Motor neuron (in vitro differentiated cells): Measurements from ENCODE around the gene OTOG. TPM values are rescaled to one million over a fixed set of nuclear protein-coding genes. Genes with fewer than 3 reads are reported as not detected.

Experiments
- ATAC-seq, 8 experiments: fragments of 200-7000 bp; cut with Tn5 transposase; replicated peaks in 6 of 8; 2 replicates each; pipeline ENCODE4 v1.8.0; 2021; ENCODE audit warnings: mild to moderate bottlenecking in 8 of 8, moderate library complexity in 8 of 8
- H3K27ac ChIP-seq, 2 donors: fragments of 250-450 bp; sonication (Bioruptor Pico); 2 replicates each; pipeline ENCODE4 v1.9.0; 2021; ENCODE audit warnings: antibody characterized with exemption in 2 of 2, mild to moderate bottlenecking in 2 of 2, moderate library complexity in 1 of 2
- H3K4me1 ChIP-seq, 2 donors: fragments of 250-450 bp; sonication (Bioruptor Pico); replicated peaks in 1 of 2; 2 replicates each; pipeline ENCODE4 v1.6.1; 2021; ENCODE audit warnings: antibody characterized with exemption in 2 of 2, mild to moderate bottlenecking in 2 of 2, moderate library complexity in 1 of 2
- H3K4me3 ChIP-seq, 5 donors: fragments of 250-450 bp; sonication (Bioruptor Pico); 2 replicates each; pipeline ENCODE4 v1.9.0; 2021; ENCODE audit warnings: antibody characterized with exemption in 5 of 5, mild to moderate bottlenecking in 5 of 5, moderate library complexity in 4 of 5
- WGBS, 10 experiments: fragments of 450-650 bp; shearing (Covaris generic); methylation state at CpG; one replicate each; pipeline ENCODE4 v1.0.0; 2022; 5-methylcytosine and 5-hydroxymethylcytosine counted together
- in situ Hi-C, 9 experiments: fragments of 400-800 bp; cut with MboI; loops; one replicate each; pipeline ENCODE4 v1.15.0; 2021; ENCODE audit warnings: low sequenced_read_pairs in 9 of 9, low pct_unique_long_range_greater_than_20kb in 2 of 9; ENCODE audit not compliant: unreplicated experiment in 9 of 9
- total RNA-seq, 8 experiments: library from RNA; unstranded; fragments of 300-600 nt; gene quantifications; 2 replicates each; pipeline versions ENCODE4 v1.2.3 to v1.2.4, GENCODE V29; 2022

Gene OTOG
- total RNA-seq, 8 experiments from 2014 or later: 0.09 to 0.49 (median 0.14) TPM; not detected in 2

DNA sequence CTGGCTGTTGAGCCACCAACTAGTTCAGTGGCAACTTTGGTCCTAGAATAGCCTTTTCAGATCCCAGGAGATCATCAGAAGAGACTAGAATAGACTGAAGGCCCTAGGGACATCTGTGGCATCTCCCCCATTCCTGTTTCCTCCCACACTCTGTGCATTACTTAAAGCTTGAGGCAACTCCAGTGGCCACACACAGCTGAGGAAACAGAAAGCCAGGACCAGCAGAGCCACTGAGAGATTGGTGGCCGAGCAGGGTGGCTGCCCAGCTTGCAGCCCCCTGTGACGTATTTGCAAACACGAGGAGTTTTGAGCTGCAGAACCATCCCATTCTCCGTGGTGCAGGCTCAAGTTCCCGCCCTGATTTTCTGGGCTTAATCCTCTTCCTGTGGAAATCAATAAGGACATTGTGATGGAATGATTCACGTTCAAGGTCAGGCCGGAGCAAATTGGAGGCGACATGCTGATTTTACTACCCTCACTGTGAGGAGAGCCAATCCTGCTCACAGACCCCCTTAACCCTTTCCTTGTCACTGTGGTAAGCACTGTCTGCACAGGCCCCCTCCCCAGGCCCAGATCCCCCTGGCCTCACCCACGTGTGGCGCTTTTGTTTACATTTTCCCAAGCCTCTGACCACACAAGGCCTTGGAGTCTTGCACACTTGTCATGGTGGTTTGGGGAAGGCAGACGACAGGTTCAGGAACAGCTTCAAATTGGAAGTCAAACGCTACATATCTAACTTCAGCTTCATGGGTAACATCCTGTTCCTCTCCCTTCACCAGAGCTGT is 103.3 kb downstream of the OTOG start:
- in situ Hi-C loops: no loop called here
- H3K27ac ChIP-seq: no peak overlapping the region
- peak in 1 of 8 experiments; percentile 14 for ATAC-seq
- no peaks in the 10 kb centered on the region for H3K4me1 ChIP-seq
- no peak overlapping the region for H3K4me3 ChIP-seq
- 0 to 90% (median 20%) methylated on average over 1 to 5 of the region's 12 CpGs; no CpG with 5 or more reads in 3 of the 10 experiments for WGBS, 10 experiments

DNA sequence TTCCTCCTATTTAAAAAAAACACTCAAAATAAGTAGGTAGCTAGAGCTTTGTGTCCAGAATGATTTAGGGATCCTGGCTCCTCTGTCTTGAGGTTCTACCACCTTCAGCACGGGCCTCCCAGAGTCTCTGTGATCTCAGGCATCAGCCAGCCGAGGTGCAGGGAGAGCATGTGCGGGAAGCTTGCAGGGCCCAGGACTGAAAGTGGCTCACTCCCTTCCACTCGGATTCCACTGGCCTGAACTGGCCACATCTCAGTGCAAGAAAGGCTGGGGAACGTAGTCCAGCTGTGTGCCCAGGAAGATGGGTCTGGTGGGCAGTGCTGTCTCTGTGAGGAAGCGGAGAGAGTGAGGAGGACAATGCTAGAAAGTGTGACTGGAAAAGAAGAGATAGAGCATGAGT is 104.0 kb downstream of the OTOG start:
- in situ Hi-C loops: no loop called here
- Histone ChIP-seq H3K27ac (no peak overlapping the region), H3K4me1 (no peaks in the 10 kb centered on the region), H3K4me3 (no peak overlapping the region)
- ATAC-seq: no peak
- WGBS, 10 experiments: 0 to 83% (median 58%) methylated on average over 1 to 6 of the region's 6 CpGs; no CpG with 5 or more reads in 2 of the 10 experiments

DNA sequence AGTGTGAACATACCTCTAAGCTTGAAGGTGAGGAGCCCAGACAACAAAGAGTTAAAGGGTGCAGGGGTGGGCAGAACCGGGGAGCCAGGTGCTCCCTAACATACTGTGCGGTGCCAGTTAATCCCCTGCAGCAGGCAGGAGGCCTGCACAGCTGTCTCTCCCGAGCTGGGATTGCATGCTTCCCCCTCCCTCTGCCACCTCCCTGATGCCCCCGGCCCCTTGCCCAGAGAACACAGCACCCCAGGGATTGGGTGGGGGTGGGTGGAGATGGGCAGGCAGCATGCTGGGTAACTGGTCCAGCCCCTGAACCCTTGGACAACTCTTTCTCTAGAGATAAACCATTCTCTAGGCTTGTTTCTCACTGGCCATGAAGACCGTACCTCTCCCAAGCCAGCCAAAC is 104.6 kb downstream of the OTOG start:
- H3K27ac ChIP-seq: no peak overlapping the region
- H3K4me1 ChIP-seq: no peaks in the 10 kb centered on the region
- 0 to 40% (median 16%) methylated on average over 2 to 5 of the region's 5 CpGs; no CpG with 5 or more reads in 7 of the 10 experiments for WGBS, 10 experiments
- H3K4me3 ChIP-seq: no peak overlapping the region
- in situ Hi-C loops: no loop called here
- no peak for ATAC-seq

DNA sequence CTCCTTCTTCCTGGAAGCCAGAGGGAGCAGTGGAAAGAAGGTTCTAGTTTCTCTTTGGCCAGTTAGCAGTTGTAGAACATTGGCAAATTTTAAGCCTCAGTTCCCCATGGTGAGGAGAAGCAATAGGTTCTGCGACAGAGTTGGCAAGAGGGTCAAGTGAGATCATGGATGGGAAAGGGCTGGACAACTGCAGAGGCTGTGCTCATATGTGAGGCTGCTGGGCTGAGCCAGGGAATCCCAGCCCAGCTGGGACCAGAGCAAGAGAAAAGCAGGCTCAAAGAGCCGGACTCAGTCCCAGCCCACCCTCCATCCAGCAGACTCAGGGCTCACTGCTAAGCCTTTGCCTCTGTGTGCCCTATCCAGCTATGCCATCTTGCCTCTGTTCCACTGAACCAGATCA is 105.5 kb downstream of the OTOG start:
- Histone ChIP-seq H3K27ac (no peak overlapping the region), H3K4me1 (no peaks in the 10 kb centered on the region), H3K4me3 (no peak overlapping the region)
- WGBS, 10 experiments: 0 to 86% (median 0%) methylated on average over 1 of the region's 2 CpGs; no CpG with 5 or more reads in 7 of the 10 experiments
- ATAC-seq: peak in 1 of 8 experiments; percentile 21
- in situ Hi-C loops: no loop called here

DNA sequence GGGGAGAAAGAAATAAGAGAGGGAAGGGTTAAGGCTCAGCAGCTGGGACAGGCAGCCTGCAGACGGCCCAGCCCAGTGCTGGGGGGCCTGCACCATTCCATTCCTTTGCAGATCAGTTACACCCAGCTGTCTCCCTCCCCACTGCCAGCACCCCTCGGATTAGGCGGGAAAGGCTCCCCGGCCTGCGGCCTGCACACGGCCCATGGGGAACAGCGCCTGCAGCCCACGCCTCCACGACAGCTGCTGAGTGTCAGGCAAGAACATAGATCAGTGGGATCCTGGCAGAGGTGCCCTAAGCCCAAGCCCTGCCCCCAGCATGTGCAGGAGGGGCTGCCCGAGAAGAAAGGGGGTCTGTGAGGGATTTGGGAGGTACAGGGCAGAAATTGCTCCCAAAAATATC is 106.6 kb downstream of the OTOG start:
- 40 to 76% (median 73%) methylated on average over 1 to 9 of the region's 10 CpGs; no CpG with 5 or more reads in 7 of the 10 experiments for WGBS, 10 experiments
- Histone ChIP-seq H3K27ac (no peak overlapping the region), H3K4me1 (no peaks in the 10 kb centered on the region), H3K4me3 (no peak overlapping the region)
- ATAC-seq: no peak
- in situ Hi-C loops: no loop called here

DNA sequence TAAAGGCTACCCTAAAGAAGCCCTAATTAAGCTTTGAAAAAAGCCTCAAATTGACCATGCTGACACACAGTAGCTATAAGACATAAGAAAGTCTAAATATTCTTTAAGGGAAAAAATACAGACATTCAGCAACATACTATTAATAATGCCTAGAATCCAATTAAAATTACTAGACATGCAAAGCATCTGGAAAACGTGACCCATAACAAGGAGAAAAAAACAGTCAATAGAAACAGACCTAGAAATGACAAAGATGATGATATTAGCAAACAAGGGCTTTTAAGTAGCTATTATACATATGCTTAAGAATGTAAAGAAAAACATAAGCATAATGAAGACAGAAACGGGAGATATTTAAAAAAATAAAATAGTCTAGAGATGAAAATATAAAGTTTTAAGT is 108.6 kb downstream of the OTOG start:
- no peak for ATAC-seq
- H3K4me3 ChIP-seq: no peak overlapping the region
- H3K27ac ChIP-seq: no peak overlapping the region
- H3K4me1 ChIP-seq: no peaks in the 10 kb centered on the region
- WGBS, 10 experiments: 0 to 73% (median 47%) methylated on average over 1 to 2 of the region's 2 CpGs
- in situ Hi-C loops: no loop called here

DNA sequence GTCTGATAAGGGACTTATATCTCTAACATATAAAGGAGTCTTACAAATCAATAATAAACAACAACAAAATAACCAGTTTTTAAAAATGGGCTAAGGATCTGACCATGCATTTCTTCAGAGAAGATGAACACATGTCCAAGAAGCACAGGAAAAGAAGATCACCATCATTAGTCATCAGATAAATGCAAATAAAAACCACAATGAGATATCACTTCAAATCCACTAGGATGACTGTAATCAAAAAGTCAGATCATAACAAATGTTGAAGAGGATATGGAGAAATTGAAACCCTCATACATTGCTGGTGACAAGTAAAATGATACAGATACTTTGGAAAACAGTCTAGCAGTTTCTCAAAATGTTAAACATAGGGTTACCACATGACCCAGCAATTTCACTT is 111.2 kb downstream of the OTOG start:
- no peaks in the 10 kb centered on the region for H3K4me1 ChIP-seq
- no peak overlapping the region for H3K27ac ChIP-seq
- ATAC-seq: no peak
- H3K4me3 ChIP-seq: no peak overlapping the region
- in situ Hi-C loops: no loop called here

DNA sequence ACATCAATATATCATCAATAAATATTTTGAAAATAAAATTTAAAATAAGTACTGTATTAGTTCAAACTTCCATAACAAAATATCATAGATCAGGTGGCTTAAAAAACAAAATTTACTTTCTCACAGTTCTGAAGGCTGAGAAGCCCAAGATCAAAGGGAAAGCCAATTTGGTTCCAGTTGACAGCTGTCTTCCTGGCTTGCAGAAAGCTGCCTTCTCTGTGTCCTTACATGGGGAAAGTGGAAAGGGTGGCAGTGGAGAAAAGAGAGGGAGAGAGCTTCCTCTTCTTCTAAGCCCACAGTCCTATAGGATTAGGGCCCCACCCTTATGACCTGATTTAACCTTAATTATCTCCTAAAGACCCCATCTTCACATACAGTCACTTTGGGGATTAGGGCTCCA is 121.1 kb downstream of the OTOG start:
- ATAC-seq: no peak
- in situ Hi-C loops: no loop called here
- no peak overlapping the region for H3K27ac ChIP-seq
- H3K4me3 ChIP-seq: no peak overlapping the region
- H3K4me1 ChIP-seq: no peaks in the 10 kb centered on the region

DNA sequence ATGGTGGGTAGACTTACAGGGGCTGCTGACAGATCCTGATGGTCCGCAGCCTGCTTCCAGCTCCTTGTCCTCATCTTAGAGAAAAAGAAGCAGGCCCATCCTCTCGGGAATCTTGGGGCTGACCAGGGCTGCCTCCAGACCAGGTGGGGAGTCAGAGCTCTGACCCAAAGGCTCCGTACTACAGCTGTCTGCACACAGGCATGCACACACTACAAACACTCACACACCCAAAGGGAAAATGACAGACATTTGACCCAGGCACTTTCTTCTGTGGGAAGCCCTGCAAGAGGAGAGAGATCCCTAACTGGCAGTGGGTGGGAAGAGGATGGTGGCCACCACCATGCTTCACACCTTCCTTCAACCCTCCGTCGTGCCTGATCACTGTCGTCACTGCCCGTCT is 125.4 kb downstream of the OTOG start:
- no peak for ATAC-seq
- in situ Hi-C loops: no loop called here
- Histone ChIP-seq H3K4me3 (no peak overlapping the region), H3K27ac (no peak overlapping the region), H3K4me1 (no peaks in the 10 kb centered on the region)
- WGBS, 10 experiments: 0 to 93% (median 68%) methylated on average over 1 to 7 of the region's 7 CpGs; no CpG with 5 or more reads in 6 of the 10 experiments

DNA sequence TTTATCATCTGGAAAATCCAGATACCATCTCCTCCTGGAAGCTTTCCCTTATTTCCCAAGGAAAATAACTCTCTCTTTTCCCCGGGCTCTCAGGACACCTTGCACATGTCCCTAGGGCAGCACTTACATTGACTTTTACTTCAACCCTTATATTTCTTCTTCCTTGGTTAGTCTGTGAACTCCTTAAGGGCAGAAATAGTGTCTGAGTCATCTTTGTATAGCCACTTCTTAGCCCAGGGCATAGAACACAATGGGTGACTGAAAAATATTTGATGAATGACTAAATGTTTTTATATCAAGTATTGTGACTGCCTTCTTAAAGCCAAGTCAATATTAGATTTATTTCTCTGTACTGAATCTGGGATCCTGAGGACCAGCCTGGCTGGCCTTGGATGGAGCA is 126.9 kb downstream of the OTOG start:
- in situ Hi-C loops: no loop called here
- ATAC-seq: no peak
- H3K27ac ChIP-seq: no peak overlapping the region
- WGBS, 10 experiments: 0 to 100% (median 79%) methylated on average over 1 of the region's 1 CpG; no CpG with 5 or more reads in 2 of the 10 experiments
- no peak overlapping the region for H3K4me3 ChIP-seq
- no peaks in the 10 kb centered on the region for H3K4me1 ChIP-seq

DNA sequence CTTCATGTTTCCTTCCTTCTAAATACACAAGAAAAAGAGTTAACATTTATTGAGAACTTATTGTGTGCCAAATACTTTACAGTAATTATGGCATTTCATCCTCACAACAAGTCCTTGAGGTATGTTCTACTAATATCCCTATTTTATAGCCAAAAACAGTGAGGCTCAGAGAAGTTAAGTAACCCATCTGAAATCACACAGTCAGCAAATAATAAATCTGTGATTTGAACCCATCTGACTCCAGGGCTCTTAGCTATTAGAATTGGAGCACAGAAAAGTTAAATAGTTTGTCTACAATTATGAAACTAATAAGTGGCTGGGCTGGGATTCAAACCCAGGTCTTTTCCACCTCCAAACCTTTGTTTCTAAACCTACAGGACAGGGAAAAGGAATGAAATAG is 135.8 kb downstream of the OTOG start:
- Histone ChIP-seq H3K4me3 (no peak overlapping the region), H3K4me1 (no peaks in the 10 kb centered on the region), H3K27ac (no peak overlapping the region)
- ATAC-seq: no peak
- in situ Hi-C loops: no loop called here

DNA sequence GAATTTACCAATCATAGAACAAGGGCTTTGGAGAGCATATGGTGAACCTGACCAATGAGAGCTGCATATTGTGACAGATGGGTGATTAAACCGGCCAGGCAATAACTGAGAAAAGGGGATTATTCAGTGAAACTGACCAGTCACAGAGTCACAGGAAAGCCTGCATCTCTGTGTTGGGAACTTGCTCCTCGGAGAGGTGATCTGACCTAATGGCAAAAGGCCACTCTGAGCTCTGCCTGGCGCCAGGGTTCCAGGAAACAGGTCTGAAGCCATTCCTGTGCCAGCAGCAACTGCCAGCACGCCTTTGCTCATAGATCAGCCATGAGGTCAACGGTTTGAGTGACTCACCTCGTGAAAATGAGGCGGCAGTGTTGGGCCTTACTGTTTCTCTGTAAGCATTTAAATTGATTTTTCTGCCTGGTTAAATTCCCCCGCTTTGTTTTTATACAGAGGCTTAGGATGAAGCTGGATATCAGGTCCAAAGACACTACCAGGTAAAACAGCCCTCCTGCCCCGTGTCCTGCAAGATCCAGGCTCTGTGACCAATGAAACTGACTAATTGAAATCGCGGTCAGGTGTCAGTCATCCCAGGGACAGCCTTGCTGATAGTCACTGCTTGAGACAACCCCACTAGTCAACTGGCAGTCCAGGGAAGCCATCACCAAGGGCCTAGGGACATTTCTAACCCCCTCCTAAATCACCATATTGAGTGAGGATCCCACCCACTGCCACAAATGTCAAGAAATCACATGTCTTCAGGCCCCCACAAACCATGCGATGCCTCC is 136.5 kb downstream of the OTOG start:
- Histone ChIP-seq H3K4me1 (no peaks in the 10 kb centered on the region), H3K27ac (no peak overlapping the region), H3K4me3 (no peak overlapping the region)
- in situ Hi-C loops: no loop called here
- ATAC-seq: peak in 2 of 8 experiments; percentile 54
- 27 to 100% (median 77%) methylated on average over 2 to 9 of the region's 12 CpGs; no CpG with 5 or more reads in 2 of the 10 experiments for WGBS, 10 experiments

DNA sequence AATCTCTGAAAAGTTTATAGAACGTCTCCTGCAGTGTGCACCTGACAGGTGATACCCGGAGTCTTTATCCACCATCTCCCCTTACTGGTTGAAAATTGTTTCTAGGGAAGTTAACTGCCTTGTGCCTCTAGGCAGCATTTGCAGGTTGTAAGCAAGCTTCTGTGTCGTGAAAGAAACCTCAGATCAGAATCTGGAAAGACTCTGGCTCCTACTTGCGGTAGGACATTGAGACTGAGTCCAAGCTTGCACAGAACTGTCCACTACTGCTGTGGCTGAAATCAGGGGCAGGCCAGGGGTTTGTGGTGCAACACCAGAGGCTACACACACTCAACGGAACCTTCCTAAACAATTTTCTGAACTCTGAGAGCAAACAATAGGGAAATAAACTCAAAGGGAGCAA is 137.5 kb downstream of the OTOG start:
- no peak overlapping the region for H3K4me3 ChIP-seq
- no peak for ATAC-seq
- in situ Hi-C loops: no loop called here
- no peak overlapping the region for H3K27ac ChIP-seq
- no peaks in the 10 kb centered on the region for H3K4me1 ChIP-seq
- 0 to 91% (median 73%) methylated on average over 1 to 5 of the region's 5 CpGs; no CpG with 5 or more reads in 2 of the 10 experiments for WGBS, 10 experiments
